ENCODE data around the gene LSS. TPM values are rescaled to one million over a fixed set of nuclear protein-coding genes. Genes with fewer than 3 reads are reported as not detected.

Gene LSS
- total RNA-seq, 1 donor from 2014 or later = 30.5 TPM

GRCh38 chr21:46221664-46222435 lies 6.7 kb downstream of the LSS start:
- intact Hi-C loops (cut with micrococcal nuclease) = no loop called here
- peaks cover 33% of the 10 kb centered on the region for H3K36me3 Mint-ChIP-seq (ENCODE audit: low read depth)
- peaks cover 14% of the 10 kb centered on the region for H3K4me1 Mint-ChIP-seq (ENCODE audit: low read depth)
- H3K27ac Mint-ChIP-seq = no peak overlapping the region
- H3K9me3 Mint-ChIP-seq = no peaks in the 10 kb centered on the region
- H3K27me3 Mint-ChIP-seq (ENCODE audit: low read depth) = no peaks in the 10 kb centered on the region
- no peak overlapping the region for H3K4me3 Mint-ChIP-seq (ENCODE audit: low read depth)
- no peak for DNase-seq (ENCODE audit: low spot score)

- Mint-ChIP-seq H3K27ac (no peak overlapping the region), H3K9me3 (no peaks in the 10 kb centered on the region), H3K27me3 (ENCODE audit: low read depth) (no peaks in the 10 kb centered on the region), H3K36me3 (ENCODE audit: low read depth) (peaks cover 30% of the 10 kb centered on the region), H3K4me1 (ENCODE audit: low read depth) (peaks cover 5% of the 10 kb centered on the region), H3K4me3 (ENCODE audit: low read depth) (no peak overlapping the region)
- intact Hi-C loops (cut with micrococcal nuclease) = no loop called here
- DNase-seq (ENCODE audit: low spot score) = no peak
Observed at GRCh38 chr21:46220847-46221246, 7.7 kb downstream of the LSS start.

- Mint-ChIP-seq H3K4me1 (ENCODE audit: low read depth) (no peaks in the 10 kb centered on the region), H3K27me3 (ENCODE audit: low read depth) (no peaks in the 10 kb centered on the region), H3K4me3 (ENCODE audit: low read depth) (no peak overlapping the region), H3K9me3 (no peaks in the 10 kb centered on the region), H3K36me3 (ENCODE audit: low read depth) (peaks cover 25% of the 10 kb centered on the region), H3K27ac (no peak overlapping the region)
- intact Hi-C loops (cut with micrococcal nuclease) = no loop called here
- DNase-seq (ENCODE audit: low spot score) = no peak
Observed at GRCh38 chr21:46220275-46220810, 8.2 kb downstream of the LSS start.

- H3K27me3 Mint-ChIP-seq (ENCODE audit: low read depth) = no peaks in the 10 kb centered on the region
- no peaks in the 10 kb centered on the region for H3K4me1 Mint-ChIP-seq (ENCODE audit: low read depth)
- H3K4me3 Mint-ChIP-seq (ENCODE audit: low read depth) = no peak overlapping the region
- H3K36me3 Mint-ChIP-seq (ENCODE audit: low read depth) = peaks cover 25% of the 10 kb centered on the region
- intact Hi-C loops (cut with micrococcal nuclease) = no loop called here
- H3K9me3 Mint-ChIP-seq = no peaks in the 10 kb centered on the region
- no peak overlapping the region for H3K27ac Mint-ChIP-seq
- DNase-seq (ENCODE audit: low spot score) = no peak
Observed at GRCh38 chr21:46219591-46220239, 8.9 kb downstream of the LSS start.

GRCh38 chr21:46218906-46219590 lies 9.5 kb downstream of the LSS start:
- no peaks in the 10 kb centered on the region for H3K27me3 Mint-ChIP-seq (ENCODE audit: low read depth)
- intact Hi-C loops (cut with micrococcal nuclease) = no loop called here
- DNase-seq (ENCODE audit: low spot score) = no peak
- no peak overlapping the region for H3K27ac Mint-ChIP-seq
- no peaks in the 10 kb centered on the region for H3K9me3 Mint-ChIP-seq
- peaks cover 21% of the 10 kb centered on the region for H3K36me3 Mint-ChIP-seq (ENCODE audit: low read depth)
- no peaks in the 10 kb centered on the region for H3K4me1 Mint-ChIP-seq (ENCODE audit: low read depth)
- H3K4me3 Mint-ChIP-seq (ENCODE audit: low read depth) = no peak overlapping the region

GRCh38 chr21:46217511-46218196 lies 10.9 kb downstream of the LSS start:
- H3K4me3 Mint-ChIP-seq (ENCODE audit: low read depth) = no peak overlapping the region
- no peak for DNase-seq (ENCODE audit: low spot score)
- no peak overlapping the region for H3K27ac Mint-ChIP-seq
- intact Hi-C loops (cut with micrococcal nuclease) = no loop called here
- no peaks in the 10 kb centered on the region for H3K27me3 Mint-ChIP-seq (ENCODE audit: low read depth)
- H3K4me1 Mint-ChIP-seq (ENCODE audit: low read depth) = no peaks in the 10 kb centered on the region
- H3K36me3 Mint-ChIP-seq (ENCODE audit: low read depth) = peaks cover 22% of the 10 kb centered on the region
- no peaks in the 10 kb centered on the region for H3K9me3 Mint-ChIP-seq

- DNase-seq (ENCODE audit: low spot score) = no peak
- Mint-ChIP-seq H3K36me3 (ENCODE audit: low read depth) (peaks cover 15% of the 10 kb centered on the region), H3K4me1 (ENCODE audit: low read depth) (no peaks in the 10 kb centered on the region), H3K27ac (no peak overlapping the region), H3K9me3 (no peaks in the 10 kb centered on the region), H3K27me3 (ENCODE audit: low read depth) (no peaks in the 10 kb centered on the region), H3K4me3 (ENCODE audit: low read depth) (no peak overlapping the region)
- intact Hi-C loops (cut with micrococcal nuclease) = no loop called here
Observed at GRCh38 chr21:46216132-46216747, 12.3 kb downstream of the LSS start.

- H3K4me3 Mint-ChIP-seq (ENCODE audit: low read depth) = no peak overlapping the region
- no peak for DNase-seq (ENCODE audit: low spot score)
- no peaks in the 10 kb centered on the region for H3K9me3 Mint-ChIP-seq
- no peaks in the 10 kb centered on the region for H3K27me3 Mint-ChIP-seq (ENCODE audit: low read depth)
- no peaks in the 10 kb centered on the region for H3K4me1 Mint-ChIP-seq (ENCODE audit: low read depth)
- intact Hi-C loops (cut with micrococcal nuclease) = no loop called here
- peaks cover 12% of the 10 kb centered on the region for H3K36me3 Mint-ChIP-seq (ENCODE audit: low read depth)
- H3K27ac Mint-ChIP-seq = no peak overlapping the region
Observed at GRCh38 chr21:46215436-46216131, 13.0 kb downstream of the LSS start.

- no peaks in the 10 kb centered on the region for H3K9me3 Mint-ChIP-seq
- intact Hi-C loops (cut with micrococcal nuclease) = no loop called here
- H3K27ac Mint-ChIP-seq = no peak overlapping the region
- DNase-seq (ENCODE audit: low spot score) = no peak
- no peaks in the 10 kb centered on the region for H3K4me1 Mint-ChIP-seq (ENCODE audit: low read depth)
- H3K4me3 Mint-ChIP-seq (ENCODE audit: low read depth) = no peak overlapping the region
- H3K36me3 Mint-ChIP-seq (ENCODE audit: low read depth) = peaks cover 6% of the 10 kb centered on the region
- H3K27me3 Mint-ChIP-seq (ENCODE audit: low read depth) = no peaks in the 10 kb centered on the region
Observed at GRCh38 chr21:46214478-46215340, 13.9 kb downstream of the LSS start.

- Mint-ChIP-seq H3K36me3 (ENCODE audit: low read depth) (peaks cover 7% of the 10 kb centered on the region), H3K27ac (no peak overlapping the region), H3K27me3 (ENCODE audit: low read depth) (no peaks in the 10 kb centered on the region), H3K9me3 (no peaks in the 10 kb centered on the region), H3K4me1 (ENCODE audit: low read depth) (no peaks in the 10 kb centered on the region), H3K4me3 (ENCODE audit: low read depth) (no peak overlapping the region)
- intact Hi-C loops (cut with micrococcal nuclease) = no loop called here
- no peak for DNase-seq (ENCODE audit: low spot score)
Observed at GRCh38 chr21:46213620-46214286, 14.8 kb downstream of the LSS start.

Data from activated T-helper 2 cell treated with anti-CD3 and anti-CD28 coated beads, Interferon-gamma antibody, Interleukin-2, Interleukin-4, amounts not matched to agents 10 μg/mL and 5 μg/mL and 100 μg/mL, durations not matched to agents 14 hours and 24 hours and 36 hours (primary cell).